ENCODE measurements around the gene PTTG1IP. TPM values are rescaled to one million over a fixed set of nuclear protein-coding genes. Genes with fewer than 3 reads are reported as not detected.

PTTG1IP gene
- total RNA-seq, 3 donors from 2014 or later, result 33.8 to 37.6 (median 34.6) TPM

- Mint-ChIP-seq H3K9me3 (no peaks in the 10 kb centered on the region), H3K36me3 (ENCODE audit: insufficient read depth) (peaks cover 40% of the 10 kb centered on the region), H3K4me1 (ENCODE audit: low read depth) (peaks cover 43% of the 10 kb centered on the region), H3K4me3 (no peak overlapping the region), H3K27me3 (ENCODE audit: low read depth) (no peaks in the 10 kb centered on the region)
- no peak for DNase-seq
- no peak for ATAC-seq
Observed at GRCh38 chr21:44856131-44856530, 17.4 kb downstream of the PTTG1IP start.

DNA sequence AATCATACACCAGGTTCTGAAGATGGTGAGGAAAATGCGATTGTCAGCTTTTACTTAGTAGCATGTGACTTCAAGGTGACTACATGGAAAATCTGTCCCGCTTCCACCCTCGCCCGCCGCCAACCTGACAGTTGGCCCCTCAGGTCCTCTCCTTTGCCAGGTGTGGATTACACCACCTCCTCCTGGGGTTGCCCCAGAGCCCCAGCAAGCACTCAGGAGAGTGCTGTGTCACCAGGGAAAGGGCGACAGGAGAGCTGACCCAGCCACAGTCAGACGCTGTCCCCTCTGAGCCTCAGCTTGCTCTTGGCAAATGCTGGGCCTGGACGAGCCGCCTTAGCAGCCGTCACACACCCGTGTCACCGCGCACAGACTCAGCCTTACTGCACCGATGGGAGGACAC, 17.9 kb downstream of the PTTG1IP start:
- H3K36me3 Mint-ChIP-seq (ENCODE audit: insufficient read depth), result peaks cover 45% of the 10 kb centered on the region
- H3K4me3 Mint-ChIP-seq, result no peak overlapping the region
- no peaks in the 10 kb centered on the region for H3K27me3 Mint-ChIP-seq (ENCODE audit: low read depth)
- H3K9me3 Mint-ChIP-seq, result no peaks in the 10 kb centered on the region
- DNase-seq (no peak), ATAC-seq (no peak)
- H3K4me1 Mint-ChIP-seq (ENCODE audit: low read depth), result peaks cover 44% of the 10 kb centered on the region

DNA sequence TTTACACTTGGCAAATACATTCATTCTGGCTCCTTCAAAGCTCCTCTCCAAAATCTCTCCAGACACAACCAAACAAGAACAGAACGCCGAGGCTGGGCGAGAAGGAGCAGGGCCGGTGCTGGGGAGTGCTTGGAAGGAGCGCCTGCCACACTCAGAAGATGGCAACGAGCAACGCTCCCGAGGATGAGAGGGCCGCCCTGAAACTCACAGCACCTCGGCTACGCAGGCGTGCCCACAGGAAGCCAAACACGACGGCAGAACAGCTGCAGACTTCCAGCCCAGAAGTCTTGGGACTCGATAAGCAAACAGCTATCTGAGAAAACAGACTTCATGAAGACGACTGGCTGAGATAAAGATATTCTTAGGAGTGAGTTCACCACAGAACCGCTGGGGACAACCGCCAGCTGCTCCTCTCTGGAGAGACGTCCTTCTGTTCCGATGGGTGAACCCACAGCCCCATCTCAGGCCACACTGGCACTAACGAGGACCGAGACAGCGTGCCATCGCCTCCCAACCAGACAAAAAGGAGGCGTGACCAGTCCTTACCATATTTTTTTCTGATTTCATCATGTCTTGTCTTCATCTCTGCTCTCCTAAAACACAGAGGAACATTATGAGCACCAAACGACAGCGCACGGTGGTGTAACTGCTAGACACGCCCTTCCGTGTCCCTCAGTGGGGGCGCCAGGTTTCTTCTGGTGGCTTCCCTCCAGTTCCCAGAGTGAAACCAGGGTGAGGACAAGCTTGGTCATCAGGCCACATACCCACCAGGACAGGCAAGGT, 18.6 kb downstream of the PTTG1IP start:
- no peaks in the 10 kb centered on the region for H3K9me3 Mint-ChIP-seq
- H3K4me3 Mint-ChIP-seq, result peak overlapping the region; percentile 43
- H3K27me3 Mint-ChIP-seq (ENCODE audit: low read depth), result no peaks in the 10 kb centered on the region
- H3K36me3 Mint-ChIP-seq (ENCODE audit: insufficient read depth), result peaks cover 41% of the 10 kb centered on the region
- ATAC-seq (peak; percentile 47 to 55), DNase-seq (no peak)
- peaks cover 44% of the 10 kb centered on the region for H3K4me1 Mint-ChIP-seq (ENCODE audit: low read depth)

DNA sequence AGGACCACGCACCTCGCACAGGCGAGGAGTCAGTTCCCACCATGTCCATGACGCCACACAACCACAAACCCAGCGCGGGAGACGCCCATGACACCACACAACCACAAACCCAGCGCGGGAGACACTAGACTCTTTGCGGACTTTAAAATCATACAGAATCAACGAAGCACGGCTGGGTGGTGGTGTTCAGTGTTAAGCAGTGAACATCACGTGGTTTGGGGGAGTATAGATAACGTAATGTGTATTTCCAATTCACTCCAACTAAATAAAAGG, 19.2 kb downstream of the PTTG1IP start:
- H3K36me3 Mint-ChIP-seq (ENCODE audit: insufficient read depth), result peaks cover 39% of the 10 kb centered on the region
- no peaks in the 10 kb centered on the region for H3K9me3 Mint-ChIP-seq
- H3K4me1 Mint-ChIP-seq (ENCODE audit: low read depth), result peaks cover 44% of the 10 kb centered on the region
- DNase-seq (no peak), ATAC-seq (peak in 1 of 2 donors; percentile 49)
- H3K27me3 Mint-ChIP-seq (ENCODE audit: low read depth), result no peaks in the 10 kb centered on the region
- peak overlapping the region; percentile 43 for H3K4me3 Mint-ChIP-seq

- H3K27me3 Mint-ChIP-seq (ENCODE audit: low read depth), result no peaks in the 10 kb centered on the region
- peaks cover 44% of the 10 kb centered on the region for H3K4me1 Mint-ChIP-seq (ENCODE audit: low read depth)
- H3K4me3 Mint-ChIP-seq, result no peak overlapping the region
- ATAC-seq, result no peak
- no peaks in the 10 kb centered on the region for H3K9me3 Mint-ChIP-seq
- peaks cover 38% of the 10 kb centered on the region for H3K36me3 Mint-ChIP-seq (ENCODE audit: insufficient read depth)
- DNase-seq, result no peak
Observed at GRCh38 chr21:44853601-44854390, 19.7 kb downstream of the PTTG1IP start.

- Mint-ChIP-seq H3K27me3 (ENCODE audit: low read depth) (no peaks in the 10 kb centered on the region), H3K4me1 (ENCODE audit: low read depth) (peaks cover 50% of the 10 kb centered on the region), H3K4me3 (no peak overlapping the region), H3K9me3 (no peaks in the 10 kb centered on the region), H3K36me3 (ENCODE audit: insufficient read depth) (peaks cover 28% of the 10 kb centered on the region)
- ATAC-seq (no peak), DNase-seq (no peak)
Observed at GRCh38 chr21:44850905-44851657, 22.4 kb downstream of the PTTG1IP start.

DNA sequence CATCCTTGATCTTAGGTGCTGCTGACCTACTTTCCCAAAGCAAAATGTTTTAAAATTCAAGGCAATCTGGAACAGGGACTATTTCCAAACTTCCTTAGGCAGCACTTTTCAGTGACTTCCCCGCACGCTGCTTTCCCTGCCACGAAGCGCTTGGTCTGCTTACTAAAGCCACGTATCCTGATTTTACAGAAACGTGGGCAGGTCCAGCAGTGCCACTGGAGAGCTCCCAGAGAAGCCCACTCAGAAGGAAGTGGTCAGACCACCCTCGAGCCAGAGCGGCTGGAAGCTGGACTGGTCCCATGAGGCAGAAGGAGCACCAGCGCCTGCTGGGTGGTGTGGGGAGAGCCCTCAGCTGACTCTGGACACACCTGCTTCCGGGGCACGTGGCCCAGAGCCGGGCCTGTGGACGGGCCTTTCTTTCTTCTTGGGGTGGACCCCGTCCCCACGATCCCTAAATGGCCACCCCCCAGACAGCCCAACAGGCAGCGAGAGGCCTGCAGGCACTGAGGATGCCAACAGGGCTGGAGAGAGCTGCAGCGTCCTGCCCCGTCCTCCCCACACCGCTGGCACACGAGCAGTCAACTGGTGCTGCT, 23.2 kb downstream of the PTTG1IP start:
- no peaks in the 10 kb centered on the region for H3K27me3 Mint-ChIP-seq (ENCODE audit: low read depth)
- H3K4me3 Mint-ChIP-seq, result no peak overlapping the region
- peaks cover 25% of the 10 kb centered on the region for H3K36me3 Mint-ChIP-seq (ENCODE audit: insufficient read depth)
- H3K9me3 Mint-ChIP-seq, result no peaks in the 10 kb centered on the region
- DNase-seq (no peak), ATAC-seq (no peak)
- peaks cover 49% of the 10 kb centered on the region for H3K4me1 Mint-ChIP-seq (ENCODE audit: low read depth)

- DNase-seq (no peak), ATAC-seq (no peak)
- Mint-ChIP-seq H3K9me3 (no peaks in the 10 kb centered on the region), H3K4me1 (ENCODE audit: low read depth) (peaks cover 44% of the 10 kb centered on the region), H3K27me3 (ENCODE audit: low read depth) (no peaks in the 10 kb centered on the region), H3K36me3 (ENCODE audit: insufficient read depth) (peaks cover 20% of the 10 kb centered on the region), H3K4me3 (no peak overlapping the region)
Observed at GRCh38 chr21:44849616-44850130, 23.8 kb downstream of the PTTG1IP start.

GRCh38 chr21:44848821-44849521, 24.5 kb downstream of the PTTG1IP start:
- Mint-ChIP-seq H3K9me3 (no peaks in the 10 kb centered on the region), H3K4me1 (ENCODE audit: low read depth) (peaks cover 39% of the 10 kb centered on the region), H3K27me3 (ENCODE audit: low read depth) (no peaks in the 10 kb centered on the region), H3K4me3 (no peak overlapping the region), H3K36me3 (ENCODE audit: insufficient read depth) (peaks cover 13% of the 10 kb centered on the region)
- ATAC-seq (no peak), DNase-seq (no peak)

DNA sequence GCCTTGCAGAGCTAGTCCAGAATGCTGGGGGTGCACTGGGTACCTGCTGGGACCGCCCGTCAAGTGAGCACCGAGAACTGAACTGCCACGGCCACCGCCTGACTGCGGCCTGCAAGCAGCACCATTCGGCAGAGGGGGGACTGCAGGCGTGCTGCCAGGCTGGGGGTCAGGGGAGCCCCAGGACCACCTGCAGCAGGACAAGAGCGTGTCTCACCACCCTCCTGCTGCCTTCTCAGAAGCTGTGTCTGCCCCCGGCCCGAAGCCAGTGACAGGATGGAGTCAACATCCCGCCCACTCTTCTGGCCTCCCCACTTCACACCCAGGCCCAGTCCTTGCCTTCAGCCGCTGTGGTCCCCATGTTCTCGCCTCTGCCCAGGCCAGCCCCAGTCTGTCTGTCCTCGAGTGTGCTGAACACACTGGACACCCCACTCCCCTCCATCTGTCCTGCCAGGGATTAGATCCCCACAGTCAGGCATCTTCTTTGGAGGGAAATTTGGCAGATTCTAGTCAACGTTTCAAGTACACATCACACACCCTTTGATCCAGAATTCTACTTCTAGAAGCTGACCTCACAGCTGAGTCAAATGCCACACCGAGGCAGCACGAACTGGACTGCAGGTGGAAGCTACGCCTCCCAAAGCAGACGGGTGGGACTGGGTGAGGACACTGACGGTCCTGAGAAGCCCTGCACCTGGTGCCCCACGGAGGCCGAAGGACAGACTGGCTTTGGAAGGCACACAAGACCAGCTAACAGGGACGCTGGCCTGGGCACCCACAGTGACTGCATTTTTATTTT, 26.0 kb downstream of the PTTG1IP start:
- peaks cover 29% of the 10 kb centered on the region for H3K4me1 Mint-ChIP-seq (ENCODE audit: low read depth)
- no peak for DNase-seq
- no peak for ATAC-seq

DNA sequence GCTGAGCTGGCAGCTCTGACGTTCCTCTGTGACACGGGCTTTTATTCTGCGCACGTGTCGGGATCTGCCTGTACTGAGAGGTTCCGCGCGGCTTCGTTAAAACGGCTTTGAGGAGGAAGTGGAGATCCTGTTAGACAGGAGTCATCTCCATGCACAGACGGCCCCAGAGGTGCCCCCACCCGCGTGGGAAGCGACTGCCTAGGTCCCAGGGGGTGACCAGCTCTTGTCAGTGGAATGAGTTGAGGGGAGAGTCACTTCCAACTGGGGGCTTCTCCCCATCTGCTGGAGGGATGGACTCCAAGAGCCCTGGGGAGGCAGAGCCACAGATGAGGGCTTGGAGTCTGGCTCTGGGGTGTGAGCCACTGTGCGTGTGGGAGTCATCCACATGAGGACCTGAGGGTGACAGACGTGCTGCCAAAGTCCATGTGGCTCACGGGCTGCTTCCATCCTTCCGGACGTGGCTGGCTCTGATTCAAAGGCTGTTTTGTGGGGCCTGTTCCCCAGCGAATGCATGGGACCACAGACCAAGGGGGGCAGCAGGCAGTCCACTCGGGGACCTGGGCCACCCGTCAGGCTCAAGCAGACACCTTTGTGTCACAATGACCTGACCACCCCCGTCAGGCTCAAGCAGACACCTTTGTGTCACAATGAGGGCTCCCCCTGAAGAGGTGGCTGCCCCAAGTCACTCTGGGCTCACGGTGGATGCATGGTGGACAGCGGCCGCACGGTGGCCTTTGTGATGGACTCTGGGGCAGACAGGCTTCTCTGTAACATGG, 26.8 kb downstream of the PTTG1IP start:
- Mint-ChIP-seq H3K9me3 (no peaks in the 10 kb centered on the region), H3K4me3 (peak overlapping the region; percentile 69), H3K27me3 (ENCODE audit: low read depth) (peaks cover 3% of the 10 kb centered on the region), H3K4me1 (ENCODE audit: low read depth) (peaks cover 21% of the 10 kb centered on the region), H3K36me3 (ENCODE audit: insufficient read depth) (peaks cover 11% of the 10 kb centered on the region)
- peak; percentile 66 to 73 for ATAC-seq
- DNase-seq, result peak; percentile 36

More for the DNA sequence above, 26.0 kb downstream of the PTTG1IP start:
- Mint-ChIP-seq H3K27me3 (ENCODE audit: low read depth) (no peaks in the 10 kb centered on the region), H3K9me3 (no peaks in the 10 kb centered on the region), H3K4me3 (no peak overlapping the region), H3K36me3 (ENCODE audit: insufficient read depth) (peaks cover 11% of the 10 kb centered on the region)

DNA sequence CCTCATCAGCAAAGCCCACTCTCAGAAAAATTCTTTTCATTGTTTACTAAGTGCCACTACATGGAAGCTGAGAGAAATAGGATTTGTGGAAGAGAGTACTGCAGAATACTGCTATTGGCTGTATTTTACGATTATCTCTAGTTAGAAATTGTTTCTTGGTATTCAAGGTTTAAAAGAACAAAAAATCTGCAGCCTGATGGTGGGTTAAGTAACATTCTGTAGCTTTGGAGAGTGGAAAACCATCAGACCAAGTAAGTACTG, 27.3 kb downstream of the PTTG1IP start:
- DNase-seq (no peak), ATAC-seq (no peak)
- H3K36me3 Mint-ChIP-seq (ENCODE audit: insufficient read depth), result peaks cover 8% of the 10 kb centered on the region
- peak overlapping the region; percentile 69 for H3K4me3 Mint-ChIP-seq
- no peaks in the 10 kb centered on the region for H3K9me3 Mint-ChIP-seq
- H3K27me3 Mint-ChIP-seq (ENCODE audit: low read depth), result peaks cover 3% of the 10 kb centered on the region
- peaks cover 16% of the 10 kb centered on the region for H3K4me1 Mint-ChIP-seq (ENCODE audit: low read depth)

Measured in activated T-cell treated with anti-CD3 and anti-CD28 coated beads, Interleukin-2, amount 50 U/mL, for 4 hours (primary cell).